Mucosa of descending colon (tissue), 3 donors: ENCODE data around the gene DCAF6. TPM values are rescaled to one million over a fixed set of nuclear protein-coding genes. Genes with fewer than 3 reads are reported as not detected.

ENCODE experiments used
- ATAC-seq: fragments of 200-7000 bp; cut with Tn5 transposase; one replicate; pipeline ENCODE4 v1.9.1; 2020; ENCODE audit warnings: mild to moderate bottlenecking, moderate library complexity
- DNase-seq, 3 donors: peaks; one replicate each; pipeline ENCODE4 v3.0.0-alpha.2; 2020
- H3K36me3 ChIP-seq: fragments of 200-600 bp; one replicate; pipeline ENCODE4 v1.8.0; 2021; ENCODE audit warnings: low read depth, mild to moderate bottlenecking
- H3K4me1 ChIP-seq: fragments of 200-600 bp; one replicate; pipeline ENCODE4 v1.8.0; 2021; ENCODE audit warnings: low read depth, mild to moderate bottlenecking
- H3K4me3 ChIP-seq: fragments of 200-600 bp; one replicate; pipeline ENCODE4 v1.8.0; 2021; ENCODE audit warnings: mild to moderate bottlenecking
- H3K9me3 ChIP-seq: fragments of 200-600 bp; one replicate; pipeline ENCODE4 v1.8.0; 2021; ENCODE audit warnings: mild to moderate bottlenecking
- intact Hi-C, 2 donors: fragments of 100-400 bp; cut with DNase I in 1 of 2; cut with micrococcal nuclease in 1 of 2; formaldehyde crosslinking; loops; one replicate each; pipeline versions ENCODE4 v1.11.0 to v1.11.1; 2022; cut with DNase I, micrococcal nuclease
- total RNA-seq, 3 donors: library from RNA; stranded (reverse); fragmentation: NEBNext Ultra II Directional in 2 of 3; extraction: Animal tissue kit (Norgen Biotek cat#: 25700) in 2 of 3; gene quantifications; one replicate each; pipeline versions ENCODE4 v1.2.1 to v1.2.4, GENCODE V29; 2021 to 2023
- TF ChIP-seq, protein P1 (sequence below): fragments of 200-600 bp; IDR thresholded peaks from one replicate; pipeline ENCODE4 v1.8.0; 2022; ENCODE audit warnings: antibody characterized with exemption, mild to moderate bottlenecking
- donor health status: DM: no; HTN: no; CAD: no; lungs with moderate emphysema.
- donor health status: DM: no; HTN: no; CAD: no.
- donor health status: DM: no; HTN: yes; CAD: no.

DCAF6 gene
- total RNA-seq, 3 donors from 2014 or later = 57.1 to 71.7 (median 62.2) TPM

DNA sequence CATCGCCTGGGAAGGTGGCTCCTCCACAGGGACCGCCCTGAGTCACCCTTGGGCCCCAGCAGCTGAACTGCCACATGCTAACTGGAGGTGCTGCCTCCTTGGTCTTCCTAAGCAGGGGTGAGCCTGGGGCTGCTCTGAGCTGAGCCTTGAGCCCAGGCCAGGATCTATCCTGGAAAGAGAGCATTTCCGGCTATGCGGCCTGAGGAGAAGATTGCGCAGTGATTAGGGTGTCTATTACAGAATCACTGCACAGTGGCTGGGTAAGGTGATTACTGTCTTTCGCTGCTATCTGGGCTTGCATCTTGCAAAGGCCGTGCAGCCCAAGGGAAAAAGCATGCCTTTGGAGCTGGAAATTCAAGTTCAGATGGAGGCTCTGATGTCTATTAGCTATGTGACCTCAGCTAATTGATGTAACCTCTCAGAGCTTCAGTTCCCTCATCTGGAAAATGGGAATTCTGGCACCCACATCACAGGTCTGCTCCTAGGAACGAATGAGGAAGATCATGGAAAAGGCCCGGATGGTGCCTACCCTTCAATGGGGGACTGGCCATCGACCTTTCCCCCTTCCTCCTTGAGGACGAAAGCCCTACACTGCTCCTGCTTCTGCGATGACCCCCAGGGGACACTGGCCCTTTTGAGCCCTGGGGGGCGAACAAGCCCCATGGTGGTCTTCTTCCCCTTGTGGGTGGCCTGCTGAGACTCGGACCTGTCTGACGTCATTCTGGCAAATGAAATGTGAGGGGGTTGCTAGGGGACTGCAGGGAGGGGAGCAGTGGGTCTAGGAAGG is 162.2 kb downstream of the DCAF6 start:
- ATAC-seq (no peak), DNase-seq (no peak)
- Histone ChIP-seq H3K4me1 (no peaks in the 10 kb centered on the region), H3K4me3 (no peak overlapping the region), H3K9me3 (no peaks in the 10 kb centered on the region), H3K36me3 (no peaks in the 10 kb centered on the region)
- intact Hi-C loops = no loop called here
- TF ChIP-seq, protein P1, sequence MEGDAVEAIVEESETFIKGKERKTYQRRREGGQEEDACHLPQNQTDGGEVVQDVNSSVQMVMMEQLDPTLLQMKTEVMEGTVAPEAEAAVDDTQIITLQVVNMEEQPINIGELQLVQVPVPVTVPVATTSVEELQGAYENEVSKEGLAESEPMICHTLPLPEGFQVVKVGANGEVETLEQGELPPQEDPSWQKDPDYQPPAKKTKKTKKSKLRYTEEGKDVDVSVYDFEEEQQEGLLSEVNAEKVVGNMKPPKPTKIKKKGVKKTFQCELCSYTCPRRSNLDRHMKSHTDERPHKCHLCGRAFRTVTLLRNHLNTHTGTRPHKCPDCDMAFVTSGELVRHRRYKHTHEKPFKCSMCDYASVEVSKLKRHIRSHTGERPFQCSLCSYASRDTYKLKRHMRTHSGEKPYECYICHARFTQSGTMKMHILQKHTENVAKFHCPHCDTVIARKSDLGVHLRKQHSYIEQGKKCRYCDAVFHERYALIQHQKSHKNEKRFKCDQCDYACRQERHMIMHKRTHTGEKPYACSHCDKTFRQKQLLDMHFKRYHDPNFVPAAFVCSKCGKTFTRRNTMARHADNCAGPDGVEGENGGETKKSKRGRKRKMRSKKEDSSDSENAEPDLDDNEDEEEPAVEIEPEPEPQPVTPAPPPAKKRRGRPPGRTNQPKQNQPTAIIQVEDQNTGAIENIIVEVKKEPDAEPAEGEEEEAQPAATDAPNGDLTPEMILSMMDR = no peak

DNA sequence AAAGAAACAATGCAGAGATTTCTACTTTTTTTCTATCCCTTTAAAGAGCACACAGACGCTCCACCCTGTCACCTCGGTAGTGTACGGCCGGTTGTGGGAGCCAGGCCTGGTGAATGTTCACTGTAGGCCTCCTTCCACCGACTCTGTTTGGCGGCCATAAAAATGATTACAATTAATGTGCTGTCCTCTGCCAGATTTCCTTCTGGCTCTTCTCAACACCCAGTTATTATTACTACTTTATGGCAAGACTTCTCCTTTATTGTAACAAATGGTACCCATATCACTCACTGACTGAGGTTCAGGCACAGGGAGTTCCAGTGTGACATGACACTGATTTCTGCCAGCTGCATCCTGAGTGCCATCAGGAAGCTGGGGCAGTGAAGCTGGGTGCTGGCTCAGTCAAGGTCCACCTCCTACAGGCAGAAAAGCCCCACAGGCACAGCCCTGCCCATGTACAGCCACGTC is 162.9 kb downstream of the DCAF6 start:
- intact Hi-C loops = no loop called here
- H3K9me3 ChIP-seq = no peaks in the 10 kb centered on the region
- DNase-seq (no peak), ATAC-seq (no peak)
- no peaks in the 10 kb centered on the region for H3K36me3 ChIP-seq
- no peaks in the 10 kb centered on the region for H3K4me1 ChIP-seq
- TF ChIP-seq, protein P1 = no peak
- no peak overlapping the region for H3K4me3 ChIP-seq

DNA sequence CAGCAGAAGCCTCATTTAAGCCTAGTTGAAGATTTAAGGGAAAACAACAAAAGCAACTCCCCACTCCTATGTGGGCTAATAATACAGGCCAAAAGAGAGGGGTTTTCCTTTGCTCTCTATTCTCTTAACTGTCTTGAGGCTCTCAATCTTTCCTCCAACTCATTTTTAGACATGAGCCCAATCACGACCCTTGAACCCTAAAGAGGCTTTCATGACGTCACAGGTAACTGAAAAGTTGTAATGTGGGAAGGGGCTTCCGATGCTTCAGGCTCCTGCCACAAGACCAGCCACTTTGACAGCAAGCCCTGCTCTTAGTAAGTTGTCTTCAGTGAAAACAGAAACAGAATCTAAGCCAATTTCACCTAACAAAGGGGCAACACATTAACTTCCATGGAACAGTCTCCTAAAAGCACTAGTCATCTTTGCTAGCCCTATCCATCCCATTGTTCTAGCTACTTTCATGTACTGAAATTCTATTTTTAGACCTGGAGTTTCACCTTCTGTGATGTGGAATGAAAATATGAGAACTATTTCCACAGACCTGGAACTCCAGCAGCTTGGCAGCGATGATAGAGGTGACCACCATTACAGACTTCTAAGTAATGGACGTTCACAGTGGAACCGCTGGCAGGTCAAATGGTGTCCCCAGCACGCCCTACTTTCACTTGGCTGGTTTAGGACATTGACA is 164.0 kb downstream of the DCAF6 start:
- no peak overlapping the region for H3K4me3 ChIP-seq
- intact Hi-C loops = no loop called here
- no peaks in the 10 kb centered on the region for H3K36me3 ChIP-seq
- ATAC-seq (no peak), DNase-seq (no peak)
- TF ChIP-seq, protein P1 = no peak
- no peaks in the 10 kb centered on the region for H3K9me3 ChIP-seq
- H3K4me1 ChIP-seq = no peaks in the 10 kb centered on the region

DNA sequence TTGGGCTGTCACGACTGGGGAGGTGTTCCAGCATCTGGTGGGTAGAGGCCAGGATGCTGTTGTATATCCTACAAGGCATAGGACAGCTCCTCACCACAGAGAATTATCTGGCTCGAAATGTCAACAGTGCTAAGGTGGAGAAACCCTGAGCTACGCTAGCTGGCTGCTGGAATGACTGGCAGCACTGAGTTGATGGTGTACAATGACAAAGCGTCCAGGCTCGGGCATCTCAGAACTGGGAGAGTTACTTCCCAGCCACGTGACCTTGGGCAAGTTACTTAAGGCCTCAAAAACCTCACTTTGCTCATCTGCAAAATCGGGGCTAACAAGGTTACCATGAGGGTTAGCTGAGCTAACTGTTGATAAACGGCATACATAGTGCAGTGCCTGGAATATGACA is 164.9 kb downstream of the DCAF6 start:
- intact Hi-C loops = no loop called here
- no peak overlapping the region for H3K4me3 ChIP-seq
- no peak for DNase-seq
- H3K36me3 ChIP-seq = no peaks in the 10 kb centered on the region
- no peaks in the 10 kb centered on the region for H3K4me1 ChIP-seq
- TF ChIP-seq, protein P1 = no peak
- no peaks in the 10 kb centered on the region for H3K9me3 ChIP-seq
- no peak for ATAC-seq

DNA sequence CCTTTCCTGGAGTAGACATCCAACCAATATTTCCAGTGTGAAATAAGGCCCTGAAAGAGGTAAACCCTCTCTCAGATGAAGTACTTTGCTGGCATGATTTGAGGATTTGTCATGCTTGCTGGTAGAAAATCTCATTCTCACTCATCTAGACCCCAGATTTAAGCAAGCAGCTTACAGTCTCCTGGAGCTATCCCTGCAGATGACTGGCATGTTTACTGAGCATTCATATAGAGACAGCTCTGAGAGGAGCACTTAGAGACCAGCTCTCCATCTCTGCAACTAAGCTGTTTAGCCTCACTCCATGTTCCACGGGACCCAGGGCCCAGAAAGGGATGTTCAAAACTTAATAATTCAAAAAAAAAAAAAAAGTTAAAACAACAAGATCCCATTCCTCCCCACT is 166.0 kb downstream of the DCAF6 start:
- H3K9me3 ChIP-seq = no peaks in the 10 kb centered on the region
- H3K4me1 ChIP-seq = no peaks in the 10 kb centered on the region
- no peak overlapping the region for H3K4me3 ChIP-seq
- DNase-seq (no peak), ATAC-seq (no peak)
- TF ChIP-seq, protein P1 = no peak
- H3K36me3 ChIP-seq = no peaks in the 10 kb centered on the region
- intact Hi-C loops = no loop called here
